GM21723 (cell line): ENCODE data around the gene TTC27.

ENCODE experiments used
- ATAC-seq: cut with Tn5 transposase; IDR thresholded peaks from one replicate; pipeline ENCODE4 v1.9.1; 2021; ENCODE audit warnings: mild to moderate bottlenecking, moderate library complexity; ENCODE audit not compliant: unreplicated experiment

TTC27 gene

DNA sequence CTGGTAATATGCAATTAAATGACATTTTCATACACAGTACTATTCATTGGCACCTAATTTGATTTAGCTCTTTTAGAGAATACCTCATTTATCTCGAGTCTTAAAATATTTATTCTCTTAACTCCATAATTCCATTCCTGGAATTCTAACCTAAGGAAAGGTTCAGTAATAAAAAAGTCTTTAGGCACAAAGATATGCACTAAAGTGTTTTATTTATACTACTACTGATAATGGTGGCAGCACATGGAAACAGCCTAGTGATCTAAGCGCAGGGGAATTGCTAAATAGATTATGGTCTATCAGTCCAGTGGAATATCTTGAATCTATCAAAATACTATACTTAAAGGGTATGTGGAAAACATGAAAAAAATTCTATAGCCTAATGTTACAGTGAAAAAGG is 176.4 kb downstream of the TTC27 start:
- no peak for ATAC-seq

- ATAC-seq, result no peak
Measured at GRCh38 chr2:32805104-32806095, 177.6 kb downstream of the TTC27 start.

DNA sequence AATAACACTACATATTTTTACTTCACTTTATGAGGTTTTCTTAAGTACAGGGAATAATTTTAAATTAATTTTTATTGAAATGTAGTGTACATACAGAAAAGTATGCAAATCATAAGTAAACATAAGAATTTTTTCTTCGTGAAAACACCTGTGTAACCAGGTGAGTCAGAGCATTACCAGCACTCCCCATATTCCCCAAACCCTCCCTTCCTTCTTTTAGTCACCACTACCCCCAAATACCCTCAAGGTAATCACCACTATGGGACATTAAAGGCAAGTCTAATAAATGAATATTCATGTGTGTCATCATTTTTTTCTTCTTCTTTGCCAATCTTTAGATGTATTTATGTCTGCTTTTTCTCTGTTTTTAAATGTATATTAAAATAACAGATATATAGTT is 179.0 kb downstream of the TTC27 start:
- ATAC-seq, result no peak

DNA sequence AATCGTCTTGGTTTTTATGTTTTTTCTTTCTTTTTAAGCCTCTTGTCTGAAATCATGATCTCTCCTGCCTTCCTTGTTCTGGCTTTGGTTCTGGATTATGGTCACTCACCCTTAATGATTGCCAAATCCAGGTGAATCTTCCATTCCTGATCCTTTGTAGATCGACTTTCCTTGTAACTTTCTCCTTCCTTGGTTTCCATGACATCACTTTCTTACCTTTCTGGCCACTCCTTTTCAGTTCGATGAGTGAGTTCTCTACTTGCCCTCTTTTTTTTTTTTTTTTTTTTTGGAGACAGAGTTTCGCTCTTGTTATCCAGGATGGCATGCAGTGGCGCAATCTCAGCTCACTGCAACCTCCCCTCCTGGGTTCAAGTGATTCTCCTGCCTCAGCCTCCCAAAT is 179.8 kb downstream of the TTC27 start:
- ATAC-seq, result no peak

GRCh38 chr2:32810909-32811495 is 183.2 kb downstream of the TTC27 start:
- ATAC-seq, result no peak

- ATAC-seq, result no peak
Measured at GRCh38 chr2:32811696-32812095, 183.8 kb downstream of the TTC27 start.

GRCh38 chr2:32812316-32812715 is 184.5 kb downstream of the TTC27 start:
- ATAC-seq, result no peak

GRCh38 chr2:32820088-32820487 is 192.2 kb downstream of the TTC27 start:
- ATAC-seq, result no peak

- no peak for ATAC-seq
Measured at GRCh38 chr2:32820701-32821100, 192.9 kb downstream of the TTC27 start.

DNA sequence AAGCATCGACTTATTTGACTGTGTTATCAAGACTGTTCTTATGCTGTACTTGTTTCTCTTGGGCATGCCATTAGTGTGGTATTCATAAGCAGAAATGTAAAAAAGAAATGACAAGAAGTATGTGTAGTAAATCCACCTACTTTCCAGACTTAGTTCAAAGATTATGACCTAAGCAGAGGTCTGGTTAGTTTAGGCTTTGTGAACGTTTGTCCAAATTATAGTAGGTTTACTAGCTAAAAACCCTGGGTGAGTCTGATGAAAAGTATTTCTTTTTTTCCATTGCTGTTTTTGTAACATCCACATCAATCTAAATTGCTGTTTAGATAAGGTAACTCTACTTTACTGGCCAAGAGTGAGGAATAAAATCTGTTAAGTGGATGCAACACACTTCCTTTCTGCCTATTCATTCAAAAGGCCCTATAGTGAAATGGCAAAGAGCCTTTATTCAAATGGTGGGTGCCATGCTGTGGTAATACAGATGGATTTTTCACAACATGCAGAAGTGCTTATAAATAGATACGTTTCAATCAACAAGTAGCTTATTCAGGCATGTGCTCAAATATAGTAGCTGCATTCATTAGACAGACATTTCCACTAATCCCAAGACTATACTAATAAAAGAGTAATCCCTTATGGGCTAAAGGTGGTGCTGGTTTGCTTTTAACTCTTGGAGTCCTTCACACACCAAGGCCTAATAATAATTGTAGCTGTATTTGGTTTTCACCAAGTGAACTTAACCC is 196.4 kb downstream of the TTC27 start:
- ATAC-seq, result no peak

- ATAC-seq, result no peak
Measured at GRCh38 chr2:32825291-32825712, 197.5 kb downstream of the TTC27 start.

- no peak for ATAC-seq
Measured at GRCh38 chr2:32830196-32830595, 202.3 kb downstream of the TTC27 start.

DNA sequence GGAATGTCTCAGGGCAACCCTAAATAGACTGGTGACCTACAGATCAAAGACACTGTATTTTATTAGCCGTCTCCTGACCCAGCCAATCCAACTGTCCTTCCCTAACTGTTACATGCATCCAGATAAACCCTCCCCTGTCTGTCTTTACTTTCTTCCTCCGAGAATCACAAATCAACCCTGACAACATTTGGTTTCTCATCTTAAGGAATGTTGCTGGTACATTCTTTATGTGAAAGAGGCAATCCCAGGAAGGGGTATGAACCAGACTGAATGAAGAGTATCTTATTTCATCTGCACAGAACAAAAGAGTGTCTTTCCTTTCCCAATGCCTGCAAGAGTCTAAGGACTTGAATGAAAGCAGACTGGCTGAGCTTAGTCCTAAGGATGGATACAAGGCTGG is 205.0 kb downstream of the TTC27 start:
- no peak for ATAC-seq

- ATAC-seq, result no peak
Measured at GRCh38 chr2:32833709-32834108, 205.9 kb downstream of the TTC27 start.

GRCh38 chr2:32835148-32835547 is 207.3 kb downstream of the TTC27 start:
- ATAC-seq, result no peak

DNA sequence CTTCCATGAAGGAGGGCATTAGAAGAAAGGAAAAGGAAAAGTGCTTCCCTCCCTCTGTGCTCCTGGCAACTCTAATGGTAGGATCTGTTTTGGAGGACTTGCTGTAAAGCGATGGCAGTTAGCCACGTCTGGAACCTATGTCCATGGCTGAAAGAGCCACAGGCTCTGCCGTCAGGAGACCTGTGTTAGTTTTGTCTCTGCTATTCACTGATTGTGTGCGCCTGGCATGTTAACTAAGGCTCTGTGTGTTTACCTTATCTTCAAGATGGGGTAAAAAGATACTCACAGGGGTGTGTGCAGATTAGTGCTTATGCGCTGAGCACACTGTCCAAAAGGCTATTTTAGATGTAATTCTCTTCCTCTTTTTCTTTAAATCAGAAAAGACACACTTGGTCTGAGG is 209.1 kb downstream of the TTC27 start:
- ATAC-seq, result no peak

DNA sequence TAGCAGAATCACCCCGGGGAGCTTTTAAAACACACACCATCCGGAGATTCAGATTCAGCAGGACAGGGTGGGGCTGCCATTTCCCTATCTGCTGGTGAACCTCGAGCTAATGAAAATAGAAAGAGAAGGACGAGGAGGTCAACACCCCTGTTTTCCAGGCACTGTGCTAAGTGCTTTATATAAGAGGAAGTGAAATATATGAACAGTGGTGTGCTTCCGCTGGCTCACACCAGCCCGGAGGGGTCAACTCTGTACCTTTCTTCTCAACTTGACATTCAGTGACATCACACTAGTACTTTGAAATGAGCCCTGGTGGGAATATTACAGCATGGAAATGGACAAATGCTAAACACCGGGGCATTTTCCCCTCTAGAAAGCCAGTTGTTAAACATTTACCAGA is 210.6 kb downstream of the TTC27 start:
- ATAC-seq, result peak; percentile 73

DNA sequence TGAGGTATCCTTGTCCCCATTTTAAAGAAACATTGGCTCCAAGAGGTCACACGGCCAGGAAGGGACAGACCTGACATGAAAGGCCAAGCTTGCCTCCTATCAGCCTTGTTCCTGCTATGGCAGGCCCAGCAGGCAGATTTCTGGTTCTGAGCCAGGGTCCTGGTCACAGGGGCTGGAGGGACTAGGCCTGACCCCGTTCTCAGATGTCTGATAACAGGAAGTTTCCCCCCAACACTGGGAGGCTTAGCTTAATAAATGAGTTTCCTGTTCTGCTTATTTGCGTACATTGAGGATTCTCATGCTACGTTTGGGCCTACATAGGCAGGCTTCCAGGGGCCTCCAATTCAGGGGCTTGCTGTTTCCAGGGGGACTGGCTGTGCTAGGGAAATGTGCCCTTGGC is 211.1 kb downstream of the TTC27 start:
- ATAC-seq, result no peak

DNA sequence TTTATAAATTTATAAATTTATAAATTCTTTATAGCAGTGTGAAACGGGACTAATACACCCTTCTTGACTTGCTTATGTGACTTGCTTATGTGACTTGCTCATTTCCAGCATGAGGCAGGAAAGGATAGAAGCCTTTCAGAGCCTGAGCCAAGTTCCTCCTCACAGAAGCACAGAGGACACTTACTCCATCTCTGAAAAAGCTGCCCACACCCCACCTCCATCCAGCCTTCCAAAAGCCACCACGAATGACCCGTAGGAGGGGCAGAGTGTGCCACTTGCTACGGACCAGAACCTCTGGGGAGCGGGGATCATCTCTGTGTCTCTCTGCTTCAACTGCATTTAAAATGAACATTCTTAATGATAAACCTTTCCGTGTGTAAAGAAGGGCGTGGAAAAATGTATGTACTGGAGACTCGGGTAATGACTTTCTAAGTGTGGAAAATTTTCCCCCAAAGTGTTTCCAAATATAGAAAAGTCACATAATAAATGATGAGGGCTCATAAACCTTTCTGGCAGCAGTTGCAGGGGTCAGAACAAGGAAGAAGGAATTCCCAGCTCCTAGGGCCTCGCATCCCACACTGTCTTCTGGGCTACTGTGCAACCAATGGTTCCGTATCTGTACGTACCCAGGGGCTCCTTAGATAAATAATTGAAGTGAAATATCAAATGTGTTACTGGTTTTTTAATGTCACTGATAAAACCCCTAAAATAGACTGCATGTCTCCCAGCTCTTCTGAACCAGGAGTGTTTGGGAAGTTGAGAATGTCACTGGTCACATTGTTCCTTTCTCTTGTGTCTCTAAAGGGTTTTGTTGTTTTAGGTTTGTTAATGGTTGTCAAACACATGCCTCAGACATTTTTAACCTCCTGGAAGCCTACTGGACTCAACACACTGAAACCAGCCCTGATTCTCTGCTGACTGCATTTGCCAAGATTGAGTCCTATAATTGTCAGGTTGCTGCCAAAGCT is 214.4 kb downstream of the TTC27 start:
- ATAC-seq, result no peak

DNA sequence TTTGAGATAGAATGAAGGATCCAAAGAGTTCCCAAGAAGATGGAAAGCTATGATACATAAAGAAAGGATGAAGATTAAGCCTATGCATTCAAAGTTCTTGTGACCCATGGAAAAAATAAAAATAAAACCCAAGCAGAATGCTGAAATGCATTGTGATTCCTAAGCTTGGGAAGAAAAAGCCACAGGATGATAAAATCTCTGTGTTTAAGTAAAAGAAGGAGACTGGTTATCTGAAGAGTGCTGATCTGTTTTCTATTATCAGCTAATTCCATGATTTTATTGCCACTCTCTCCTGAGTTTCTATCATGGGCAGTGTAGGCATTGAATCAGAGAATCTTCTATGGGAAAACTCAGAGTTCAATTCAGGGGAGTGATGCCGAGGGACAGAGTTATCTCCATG is 215.8 kb downstream of the TTC27 start:
- ATAC-seq, result no peak
